PC-3 (cell line): ENCODE results near the gene HIGD2A.

Source experiments
- CTCF ChIP-seq: fragments of 300-600 bp; sonication (generic); conservative IDR thresholded peaks from 2 replicates; pipeline ENCODE4 v1.5.1; 2017; ENCODE audit warnings: antibody characterized with exemption, low read depth, mild to moderate bottlenecking, low read length
- EZH2 ChIP-seq: fragments of 300-600 bp; sonication (generic); IDR thresholded peaks from one replicate; pipeline ENCODE4 v1.6.1; 2017; ENCODE audit warnings: antibody characterized with exemption, mild to moderate bottlenecking, low read length; ENCODE audit not compliant: unreplicated experiment
- EZH2phosphoT487 ChIP-seq: fragments of 300-600 bp; sonication (generic); IDR thresholded peaks from 2 replicates; pipeline ENCODE4 v1.6.1; 2018; ENCODE audit warnings: mild to moderate bottlenecking, antibody characterized with exemption, low read length, borderline replicate concordance

GRCh38 chr5:176381979-176382378 is 6.6 kb upstream of the HIGD2A start:
- no peak for TF ChIP-seq CTCF
- no peak for TF ChIP-seq EZH2
- TF ChIP-seq EZH2phosphoT487: no peak
